ENCODE data around the gene NUAK1. TPM values are rescaled to one million over a fixed set of nuclear protein-coding genes. Genes with fewer than 3 reads are reported as not detected.

The NUAK1 gene
- total RNA-seq, 2 experiments from 2014 or later: not detected

GRCh38 chr12:106135075-106135474 is 3.7 kb downstream of the NUAK1 start:
- intact Hi-C loops (cut with micrococcal nuclease): loop anchor here (5.0 to 10.0 kb wide), 2 partner anchors 147 to 1930 kb away; no protein-coding TSS in a partner anchor
- H3K9me3 Mint-ChIP-seq: no peaks in the 10 kb centered on the region
- H3K27me3 Mint-ChIP-seq (ENCODE audit: low read depth): peaks cover 51% of the 10 kb centered on the region
- DNase-seq: no peak
- H3K27ac Mint-ChIP-seq: no peak overlapping the region
- H3K36me3 Mint-ChIP-seq (ENCODE audit: low read depth): no peaks in the 10 kb centered on the region
- no peak overlapping the region for H3K4me3 Mint-ChIP-seq
- CTCF ChIA-PET: interaction anchor here (0.5 to 7.2 kb wide), 5 partner anchors 11 to 714 kb away, joined by 3 to 41 read pairs (median 4); no protein-coding TSS in a partner anchor
- peaks cover 3% of the 10 kb centered on the region for H3K4me1 Mint-ChIP-seq (ENCODE audit: low read depth)

DNA sequence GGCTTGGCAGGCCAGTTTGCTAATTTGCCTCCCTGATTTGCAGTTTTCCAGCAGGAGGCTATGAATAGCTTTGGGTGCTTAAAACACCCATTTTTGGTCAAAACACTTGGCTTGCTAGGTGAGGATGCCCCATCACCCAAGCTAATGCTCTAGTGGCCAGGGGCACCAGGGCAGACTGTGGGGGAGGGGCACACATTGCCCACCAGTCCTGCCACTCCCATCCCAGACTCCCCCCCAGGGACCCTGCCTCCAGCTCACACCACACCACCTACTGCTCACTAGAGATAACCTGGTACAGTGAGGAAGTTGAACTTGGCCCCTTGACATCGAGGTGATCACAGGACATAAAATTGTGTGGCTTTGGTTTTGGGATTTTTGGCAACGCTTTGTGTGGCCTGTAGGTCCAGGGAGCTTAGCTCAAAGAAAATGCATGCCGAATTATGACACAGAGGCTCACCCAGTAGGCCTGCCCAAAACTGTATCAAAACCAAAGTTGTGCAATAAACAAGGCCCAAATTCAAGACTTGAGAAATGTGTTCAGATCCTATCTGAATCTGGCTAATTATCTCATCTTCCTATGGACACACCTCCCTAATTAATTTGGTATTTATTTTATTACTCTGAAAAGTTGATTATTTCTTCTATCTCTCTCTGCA is 4.3 kb downstream of the NUAK1 start:
- CTCF ChIA-PET: interaction anchor here (0.7 to 7.2 kb wide), 4 partner anchors 10 to 714 kb away, joined by 4 to 41 read pairs (median 6); no protein-coding TSS in a partner anchor
- H3K27ac Mint-ChIP-seq: no peak overlapping the region
- H3K36me3 Mint-ChIP-seq (ENCODE audit: low read depth): no peaks in the 10 kb centered on the region
- intact Hi-C loops (cut with micrococcal nuclease): loop anchor here (10.0 kb wide), 1 partner anchor 1930 kb away; no protein-coding TSS in a partner anchor
- H3K4me3 Mint-ChIP-seq: no peak overlapping the region
- H3K4me1 Mint-ChIP-seq (ENCODE audit: low read depth): peaks cover 3% of the 10 kb centered on the region
- H3K27me3 Mint-ChIP-seq (ENCODE audit: low read depth): peaks cover 51% of the 10 kb centered on the region
- DNase-seq: no peak
- no peaks in the 10 kb centered on the region for H3K9me3 Mint-ChIP-seq

- H3K27me3 Mint-ChIP-seq (ENCODE audit: low read depth): peaks cover 51% of the 10 kb centered on the region
- intact Hi-C loops (cut with micrococcal nuclease): loop anchor here (10.0 kb wide), 1 partner anchor 1929 kb away; no protein-coding TSS in a partner anchor
These were observed 5.3 kb downstream of the NUAK1 start for GRCh38 chr12:106133136-106134087.

DNA sequence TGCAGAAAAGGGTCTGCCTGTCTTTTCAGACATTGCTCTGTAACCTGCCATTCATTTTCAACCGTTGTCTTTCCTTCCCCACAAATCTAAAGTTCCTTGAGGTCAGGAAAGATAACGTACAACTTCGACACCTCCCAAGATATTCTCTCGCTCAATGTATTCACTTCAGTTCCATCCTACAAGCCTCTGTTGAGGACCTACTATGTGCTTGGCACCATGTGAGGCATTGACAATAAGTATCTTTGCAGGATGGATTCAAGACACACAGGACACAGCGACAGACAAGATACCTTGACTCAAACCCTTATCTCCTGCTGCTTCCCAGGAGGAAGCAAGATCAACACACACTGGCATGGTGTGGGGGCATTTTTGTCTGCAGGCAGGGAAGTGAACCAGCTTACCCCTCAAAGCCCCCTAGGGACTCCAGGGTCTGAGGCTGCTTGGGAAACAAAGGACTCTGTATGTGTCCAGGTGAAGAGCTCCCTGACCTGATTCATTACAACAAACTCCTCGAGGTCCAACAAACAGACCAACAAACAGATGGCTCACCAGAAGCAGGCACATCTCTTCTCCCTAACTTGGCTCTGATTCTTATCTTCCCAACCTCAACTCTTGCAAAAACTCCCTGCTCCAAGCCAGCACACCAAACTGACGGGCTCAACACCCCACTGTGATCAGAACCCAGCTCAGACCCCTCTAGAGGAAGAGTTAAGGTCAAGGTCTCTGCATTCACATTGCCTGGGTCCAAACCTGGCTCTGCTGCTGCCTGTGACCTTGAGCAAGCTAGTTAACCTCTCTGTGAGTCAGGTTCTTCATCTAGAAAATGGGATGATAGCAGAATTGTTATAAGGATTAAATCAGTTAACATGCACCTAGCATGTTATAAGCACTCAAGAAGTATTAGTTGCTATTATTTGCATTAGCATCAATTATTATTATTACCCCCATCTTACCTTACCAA is 6.3 kb downstream of the NUAK1 start:
- Mint-ChIP-seq H3K9me3 (no peaks in the 10 kb centered on the region), H3K4me1 (ENCODE audit: low read depth) (no peaks in the 10 kb centered on the region), H3K4me3 (no peak overlapping the region), H3K27ac (no peak overlapping the region), H3K27me3 (ENCODE audit: low read depth) (peaks cover 46% of the 10 kb centered on the region), H3K36me3 (ENCODE audit: low read depth) (no peaks in the 10 kb centered on the region)
- CTCF ChIA-PET: interaction anchor here (7.2 kb wide), 1 partner anchor 712 kb away, joined by 41 read pairs; no protein-coding TSS in a partner anchor
- DNase-seq: no peak
- intact Hi-C loops (cut with micrococcal nuclease): loop anchor here (10.0 kb wide), 1 partner anchor 1928 kb away; no protein-coding TSS in a partner anchor

More at GRCh38 chr12:106133136-106134087, 5.3 kb downstream of the NUAK1 start:
- Mint-ChIP-seq H3K36me3 (ENCODE audit: low read depth) (no peaks in the 10 kb centered on the region), H3K4me3 (no peak overlapping the region), H3K27ac (no peak overlapping the region), H3K4me1 (ENCODE audit: low read depth) (peaks cover 3% of the 10 kb centered on the region), H3K9me3 (no peaks in the 10 kb centered on the region)
- DNase-seq: no peak
- CTCF ChIA-PET: interaction anchor here (7.2 kb wide), 1 partner anchor 713 kb away, joined by 41 read pairs; no protein-coding TSS in a partner anchor

DNA sequence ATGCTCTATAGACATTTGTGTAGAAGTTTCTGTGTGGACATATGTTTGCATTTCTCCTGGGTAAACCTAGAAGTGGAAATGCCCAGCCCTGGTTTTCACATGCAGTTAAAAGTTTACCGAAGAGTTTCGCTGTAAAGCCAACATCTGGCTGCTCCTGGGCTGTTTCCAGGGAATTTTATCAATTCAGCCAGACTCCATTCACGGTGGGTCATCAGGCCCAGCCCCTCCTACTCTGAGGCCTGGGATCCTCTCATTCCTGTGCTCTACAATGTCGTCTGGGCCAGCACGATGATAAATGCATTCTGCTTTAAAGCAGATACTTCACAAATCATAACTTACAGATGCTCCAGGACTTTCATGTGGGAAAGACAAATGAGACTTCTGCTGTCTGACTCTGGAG is 7.1 kb downstream of the NUAK1 start:
- no peak for DNase-seq
- Mint-ChIP-seq H3K4me3 (no peak overlapping the region), H3K4me1 (ENCODE audit: low read depth) (no peaks in the 10 kb centered on the region), H3K9me3 (no peaks in the 10 kb centered on the region), H3K36me3 (ENCODE audit: low read depth) (no peaks in the 10 kb centered on the region), H3K27ac (no peak overlapping the region), H3K27me3 (ENCODE audit: low read depth) (peaks cover 38% of the 10 kb centered on the region)
- intact Hi-C loops (cut with micrococcal nuclease): loop anchor here (10.0 kb wide), 1 partner anchor 1927 kb away; no protein-coding TSS in a partner anchor
- CTCF ChIA-PET: no interaction called here

DNA sequence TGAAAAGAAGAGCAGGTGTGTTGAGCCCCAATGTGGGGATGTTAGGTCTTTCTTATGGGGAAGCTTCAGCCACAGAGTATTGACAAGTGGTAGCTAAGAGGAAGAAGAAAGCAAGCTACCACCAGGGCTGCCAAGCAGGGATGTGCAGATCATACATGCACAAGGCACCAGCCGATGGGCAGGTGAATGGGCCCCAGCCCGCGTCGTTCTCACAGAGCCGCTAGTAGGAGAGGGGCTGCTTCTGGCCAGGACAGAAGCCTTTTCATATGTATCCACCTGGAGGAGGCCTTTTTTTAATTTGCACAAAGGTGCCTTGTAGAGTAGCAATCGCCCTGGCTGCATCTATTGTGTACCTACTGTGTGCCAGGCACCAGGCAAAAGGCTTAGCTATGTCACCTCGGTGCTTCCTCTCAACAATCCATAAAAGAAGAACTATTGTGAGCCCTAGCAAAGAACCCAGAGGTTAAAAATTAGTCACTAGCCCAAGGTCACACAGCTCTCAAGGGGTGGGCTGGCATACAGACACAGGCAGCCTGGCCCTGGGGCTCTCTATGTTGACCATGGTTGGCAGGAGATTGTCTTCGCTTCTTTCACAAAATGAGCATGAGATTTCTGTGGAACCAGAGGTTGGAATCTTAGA is 8.2 kb downstream of the NUAK1 start:
- Mint-ChIP-seq H3K27me3 (ENCODE audit: low read depth) (peaks cover 32% of the 10 kb centered on the region), H3K4me3 (no peak overlapping the region), H3K9me3 (no peaks in the 10 kb centered on the region), H3K27ac (no peak overlapping the region), H3K4me1 (ENCODE audit: low read depth) (no peaks in the 10 kb centered on the region), H3K36me3 (ENCODE audit: low read depth) (no peaks in the 10 kb centered on the region)
- CTCF ChIA-PET: interaction anchor here (0.7 kb wide), 1 partner anchor 1526 kb away, joined by 3 read pairs; no protein-coding TSS in a partner anchor
- intact Hi-C loops (cut with micrococcal nuclease): loop anchor here (10.0 kb wide), 1 partner anchor 1926 kb away; no protein-coding TSS in a partner anchor
- no peak for DNase-seq

GRCh38 chr12:106128585-106129328 is 10.0 kb downstream of the NUAK1 start:
- H3K9me3 Mint-ChIP-seq: no peaks in the 10 kb centered on the region
- H3K36me3 Mint-ChIP-seq (ENCODE audit: low read depth): no peaks in the 10 kb centered on the region
- CTCF ChIA-PET: interaction anchor here (0.8 kb wide), 1 partner anchor 708 kb away, joined by 3 read pairs; no protein-coding TSS in a partner anchor
- intact Hi-C loops (cut with micrococcal nuclease): no loop called here
- H3K27me3 Mint-ChIP-seq (ENCODE audit: low read depth): peaks cover 16% of the 10 kb centered on the region
- DNase-seq: no peak
- no peak overlapping the region for H3K27ac Mint-ChIP-seq
- H3K4me1 Mint-ChIP-seq (ENCODE audit: low read depth): no peaks in the 10 kb centered on the region
- no peak overlapping the region for H3K4me3 Mint-ChIP-seq

GRCh38 chr12:106127338-106128126 is 11.2 kb downstream of the NUAK1 start:
- H3K9me3 Mint-ChIP-seq: no peaks in the 10 kb centered on the region
- DNase-seq: no peak
- CTCF ChIA-PET: no interaction called here
- H3K27ac Mint-ChIP-seq: no peak overlapping the region
- no peak overlapping the region for H3K4me3 Mint-ChIP-seq
- H3K4me1 Mint-ChIP-seq (ENCODE audit: low read depth): no peaks in the 10 kb centered on the region
- intact Hi-C loops (cut with micrococcal nuclease): no loop called here
- peaks cover 11% of the 10 kb centered on the region for H3K27me3 Mint-ChIP-seq (ENCODE audit: low read depth)
- no peaks in the 10 kb centered on the region for H3K36me3 Mint-ChIP-seq (ENCODE audit: low read depth)

DNA sequence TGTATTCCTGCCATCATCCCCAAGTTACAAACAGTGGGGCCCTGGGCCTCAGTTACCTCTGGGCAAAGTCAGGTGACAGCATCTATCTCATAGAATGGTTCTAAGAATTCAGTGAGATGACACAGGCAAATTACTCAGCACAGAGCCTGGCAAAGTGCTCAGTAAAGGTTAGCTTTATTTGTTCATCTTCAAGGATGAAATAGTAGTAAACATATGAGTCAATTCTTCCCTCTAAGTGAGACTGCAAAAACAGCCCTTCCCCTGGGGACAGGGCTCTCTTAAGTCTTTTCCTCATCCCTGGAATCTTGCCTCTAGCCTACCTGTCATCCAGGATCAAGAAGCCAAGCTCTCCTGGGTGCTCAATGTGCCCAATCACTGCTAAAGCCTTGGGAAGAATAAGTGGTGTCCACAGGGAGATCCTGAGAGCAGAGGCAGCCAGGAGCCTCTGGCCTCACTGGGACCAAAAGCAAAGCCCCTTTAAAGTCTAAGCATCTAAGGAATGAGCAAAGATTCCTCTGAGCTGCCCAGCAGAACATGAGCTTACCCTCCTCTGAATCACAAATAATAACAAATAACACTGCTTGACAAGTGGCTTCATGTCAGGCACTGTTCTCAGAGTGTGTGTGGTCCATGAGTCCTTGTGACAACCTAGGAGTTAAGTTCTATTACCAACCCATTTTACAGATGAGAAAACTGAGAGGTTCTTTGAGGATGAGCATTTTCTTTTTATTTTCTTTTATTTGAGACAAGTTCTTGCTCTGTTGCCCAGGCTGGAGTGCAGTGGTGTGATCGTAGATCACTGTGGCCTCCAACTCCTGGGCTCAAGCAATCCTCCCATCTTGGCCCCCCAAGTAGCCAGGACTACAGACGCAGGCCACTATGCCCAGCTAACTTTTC is 12.1 kb downstream of the NUAK1 start:
- no peak overlapping the region for H3K27ac Mint-ChIP-seq
- no peak overlapping the region for H3K4me3 Mint-ChIP-seq
- peaks cover 8% of the 10 kb centered on the region for H3K27me3 Mint-ChIP-seq (ENCODE audit: low read depth)
- no peaks in the 10 kb centered on the region for H3K4me1 Mint-ChIP-seq (ENCODE audit: low read depth)
- DNase-seq: no peak
- intact Hi-C loops (cut with micrococcal nuclease): no loop called here
- CTCF ChIA-PET: no interaction called here
- no peaks in the 10 kb centered on the region for H3K9me3 Mint-ChIP-seq
- no peaks in the 10 kb centered on the region for H3K36me3 Mint-ChIP-seq (ENCODE audit: low read depth)
